Measurements from ENCODE around the gene G6PC3. TPM values are rescaled to one million over a fixed set of nuclear protein-coding genes. Genes with fewer than 3 reads are reported as not detected.

G6PC3 gene
- total and polyA plus RNA-seq, 9 donors: 14.4 to 56.7 (median 37.1) TPM

GRCh38 chr17:44075598-44076293 is 5.2 kb downstream of the G6PC3 start:
- DNase-seq: peak in 2 of 5 donors; percentile 12 to 33
- no peaks in the 10 kb centered on the region for H3K27me3 ChIP-seq
- H3K4me3 ChIP-seq: no peak overlapping the region
- no peaks in the 10 kb centered on the region for H3K36me3 ChIP-seq
- intact Hi-C loops (cut with DNase I): loop anchor here in 1 of 4 donors (2.0 kb wide), 1 partner anchor 39 kb away; no protein-coding TSS in a partner anchor
- 70 to 77% (median 75%) methylated on average over 10 of the region's 10 CpGs for WGBS, 3 donors
- TF ChIP-seq EP300 (IDR thresholded peaks at IDR 0.05) (no peak), CTCF (IDR thresholded peaks at IDR 0.05) (no peak), POLR2A (IDR thresholded peaks at IDR 0.05) (no peak)
- no peaks in the 10 kb centered on the region for H3K9me3 ChIP-seq
- peaks cover 6% of the 10 kb centered on the region for H3K4me1 ChIP-seq (ENCODE audit: insufficient read depth)
- H3K27ac ChIP-seq: no peak overlapping the region

GRCh38 chr17:44076716-44077594 is 6.4 kb downstream of the G6PC3 start:
- intact Hi-C loops (cut with DNase I): no loop called here
- H3K4me3 ChIP-seq: no peak overlapping the region
- 58 to 68% (median 65%) methylated on average over 6 of the region's 6 CpGs for WGBS, 3 donors
- no peaks in the 10 kb centered on the region for H3K4me1 ChIP-seq (ENCODE audit: insufficient read depth)
- H3K36me3 ChIP-seq: no peaks in the 10 kb centered on the region
- H3K27me3 ChIP-seq: no peaks in the 10 kb centered on the region
- TF ChIP-seq CTCF (IDR thresholded peaks at IDR 0.05): no peak
- TF ChIP-seq POLR2A (IDR thresholded peaks at IDR 0.05): no peak
- TF ChIP-seq EP300 (IDR thresholded peaks at IDR 0.05): no peak
- H3K9me3 ChIP-seq: no peaks in the 10 kb centered on the region
- H3K27ac ChIP-seq: no peak overlapping the region
- DNase-seq: peak in 2 of 5 donors; percentile 17 to 24

- no peak for DNase-seq
- Histone ChIP-seq H3K4me3 (no peak overlapping the region), H3K4me1 (ENCODE audit: insufficient read depth) (no peaks in the 10 kb centered on the region), H3K27me3 (no peaks in the 10 kb centered on the region), H3K9me3 (no peaks in the 10 kb centered on the region), H3K36me3 (no peaks in the 10 kb centered on the region), H3K27ac (no peak overlapping the region)
- no peak for TF ChIP-seq POLR2A (IDR thresholded peaks at IDR 0.05)
- TF ChIP-seq EP300 (IDR thresholded peaks at IDR 0.05): no peak
- no peak for TF ChIP-seq CTCF (IDR thresholded peaks at IDR 0.05)
- intact Hi-C loops (cut with DNase I): no loop called here
- 64 to 75% (median 65%) methylated on average over 4 of the region's 4 CpGs for WGBS, 3 donors
Measured at GRCh38 chr17:44077595-44077909, 7.0 kb downstream of the G6PC3 start.

GRCh38 chr17:44078412-44078811 is 7.9 kb downstream of the G6PC3 start:
- H3K4me3 ChIP-seq: no peak overlapping the region
- intact Hi-C loops (cut with DNase I): no loop called here
- H3K9me3 ChIP-seq: no peaks in the 10 kb centered on the region
- no peaks in the 10 kb centered on the region for H3K4me1 ChIP-seq (ENCODE audit: insufficient read depth)
- no peaks in the 10 kb centered on the region for H3K27me3 ChIP-seq
- H3K36me3 ChIP-seq: no peaks in the 10 kb centered on the region
- no peak for DNase-seq
- no peak overlapping the region for H3K27ac ChIP-seq
- 80 to 88% (median 87%) methylated on average over 19 of the region's 19 CpGs for WGBS, 3 donors
- TF ChIP-seq POLR2A (IDR thresholded peaks at IDR 0.05) (no peak), CTCF (IDR thresholded peaks at IDR 0.05) (no peak)

All from ovary (tissue), 9 donors.